Esophagus squamous epithelium (tissue), 5 donors: ENCODE data around the gene SLC24A3. TPM values are rescaled to one million over a fixed set of nuclear protein-coding genes. Genes with fewer than 3 reads are reported as not detected.

ENCODE experiments used
- DNase-seq: peaks from one replicate; lab custom pipeline; 2025; lab: John Stamatoyannopoulos, UW
- H3K27ac ChIP-seq, 4 donors: fragments of 200-600 bp; sonication (generic); one replicate each; pipeline ENCODE4 v1.5.1; 2016 to 2019; ENCODE audit warnings: mild to moderate bottlenecking in 1 of 4
- H3K27me3 ChIP-seq, 4 donors: fragments of 200-600 bp; sonication (generic); 1 replicate in 3 of 4; 2 replicates in 1 of 4; pipeline versions ENCODE4 v1.5.1 to v1.6.0; 2017 to 2021; ENCODE audit warnings: antibody characterized with exemption in 1 of 4
- H3K36me3 ChIP-seq, 3 donors: fragments of 200-600 bp; sonication (generic); one replicate each; pipeline ENCODE4 v1.5.1; 2016 to 2019
- H3K4me1 ChIP-seq, 3 donors: fragments of 200-600 bp; sonication (generic); one replicate each; pipeline ENCODE4 v1.5.1; 2017 to 2019
- H3K4me3 ChIP-seq, 4 donors: fragments of 200-600 bp; sonication (generic); 1 replicate in 3 of 4; 2 replicates in 1 of 4; pipeline ENCODE4 v1.5.1; 2016 to 2019; ENCODE audit warnings: mild to moderate bottlenecking in 2 of 4, moderate library complexity in 1 of 4
- H3K9me3 ChIP-seq, 3 donors: fragments of 200-600 bp; sonication (generic); one replicate each; pipeline ENCODE4 v1.5.1; 2016 to 2019
- POLR2A ChIP-seq, 4 donors: fragments of 450-650 bp; IDR thresholded peaks; one replicate each; pipeline ENCODE4 v1.6.1; 2017; ENCODE audit warnings: antibody characterized with exemption in 4 of 4, mild to moderate bottlenecking in 4 of 4, moderate library complexity in 3 of 4
- WGBS, 2 donors: methylation state at CpG; one replicate each; pipeline ENCODE4 v1.1.5; 2018; 5-methylcytosine and 5-hydroxymethylcytosine counted together
- intact Hi-C: fragments of 100-400 bp; cut with DNase I; formaldehyde crosslinking; loops from one replicate; pipeline ENCODE4 v1.15.0; 2022
- total RNA-seq, 4 donors: library from RNA; depleted of rRNA; stranded (reverse); fragments of >200 nt; gene quantifications; one replicate each; pipeline ENCODE4 v1.1.0, GENCODE V29; 2016
- TF ChIP-seq, protein P1 (sequence below), 6 experiments: fragments of 450-650 bp in 4 of 6; fragments of 200-600 bp in 2 of 6; sonication (generic) in 2 of 6; IDR thresholded peaks; one replicate each; pipeline ENCODE4 v1.5.1; 2016 to 2019; ENCODE audit warnings: antibody characterized with exemption in 6 of 6, mild to moderate bottlenecking in 4 of 6, moderate library complexity in 4 of 6
- donor health status: DM: yes; HTN: yes; CAD: no.

SLC24A3 gene
- total RNA-seq, 4 donors from 2014 or later: 3.0 to 8.2 (median 6.1) TPM

DNA sequence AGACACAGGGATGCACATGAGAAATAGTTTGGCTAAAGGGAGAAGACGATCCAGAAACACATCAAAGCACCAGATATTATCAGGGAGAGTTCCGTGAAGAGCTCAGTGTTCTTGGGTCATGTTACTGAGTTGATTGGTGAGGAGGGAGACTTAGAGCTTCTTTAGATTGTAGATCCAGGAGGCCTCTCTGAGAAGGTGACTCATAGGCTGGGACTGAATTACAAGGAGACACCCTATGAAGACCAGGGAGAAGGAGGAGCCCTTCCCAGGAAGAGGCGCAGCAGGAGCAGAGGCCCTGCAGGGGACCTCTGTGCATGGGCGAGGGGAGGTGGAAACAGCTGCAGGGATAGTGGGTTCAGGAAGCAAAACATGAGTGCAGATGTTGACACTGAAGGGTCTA lies 196.5 kb downstream of the SLC24A3 start:
- Histone ChIP-seq H3K9me3 (no peaks in the 10 kb centered on the region), H3K27me3 (no peaks in the 10 kb centered on the region), H3K4me1 (peaks cover 0 to 17% (median 0%) of the 10 kb centered on the region in 3 donors), H3K27ac (no peak overlapping the region), H3K36me3 (no peaks in the 10 kb centered on the region), H3K4me3 (no peak overlapping the region)
- 79 to 87% methylated on average over 4 of the region's 4 CpGs for WGBS, 2 donors
- intact Hi-C loops: no loop called here
- no peak for TF ChIP-seq POLR2A (IDR thresholded peaks at IDR 0.05)
- TF ChIP-seq, protein P1, sequence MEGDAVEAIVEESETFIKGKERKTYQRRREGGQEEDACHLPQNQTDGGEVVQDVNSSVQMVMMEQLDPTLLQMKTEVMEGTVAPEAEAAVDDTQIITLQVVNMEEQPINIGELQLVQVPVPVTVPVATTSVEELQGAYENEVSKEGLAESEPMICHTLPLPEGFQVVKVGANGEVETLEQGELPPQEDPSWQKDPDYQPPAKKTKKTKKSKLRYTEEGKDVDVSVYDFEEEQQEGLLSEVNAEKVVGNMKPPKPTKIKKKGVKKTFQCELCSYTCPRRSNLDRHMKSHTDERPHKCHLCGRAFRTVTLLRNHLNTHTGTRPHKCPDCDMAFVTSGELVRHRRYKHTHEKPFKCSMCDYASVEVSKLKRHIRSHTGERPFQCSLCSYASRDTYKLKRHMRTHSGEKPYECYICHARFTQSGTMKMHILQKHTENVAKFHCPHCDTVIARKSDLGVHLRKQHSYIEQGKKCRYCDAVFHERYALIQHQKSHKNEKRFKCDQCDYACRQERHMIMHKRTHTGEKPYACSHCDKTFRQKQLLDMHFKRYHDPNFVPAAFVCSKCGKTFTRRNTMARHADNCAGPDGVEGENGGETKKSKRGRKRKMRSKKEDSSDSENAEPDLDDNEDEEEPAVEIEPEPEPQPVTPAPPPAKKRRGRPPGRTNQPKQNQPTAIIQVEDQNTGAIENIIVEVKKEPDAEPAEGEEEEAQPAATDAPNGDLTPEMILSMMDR (IDR thresholded peaks at IDR 0.05): no peak
- DNase-seq: no peak

DNA sequence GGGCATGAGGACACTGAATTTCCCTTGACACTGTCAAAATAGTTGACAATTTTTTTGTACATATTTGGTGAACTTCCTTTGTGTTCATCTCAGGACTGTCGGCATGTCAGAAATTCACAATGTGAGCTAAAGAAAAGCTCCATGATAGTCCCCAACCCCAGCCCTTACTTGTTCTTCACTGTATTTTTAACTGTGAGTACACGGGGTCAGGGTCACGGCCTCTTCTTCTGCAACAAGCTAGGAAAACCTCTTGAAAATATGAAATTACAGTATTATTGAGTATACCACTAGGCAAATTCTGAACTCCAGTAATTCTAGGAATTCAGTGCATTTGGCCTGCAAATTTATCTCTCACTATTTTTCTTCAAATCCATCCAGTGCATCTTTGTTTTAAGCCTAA lies 199.4 kb downstream of the SLC24A3 start:
- Histone ChIP-seq H3K4me3 (no peak overlapping the region), H3K9me3 (no peaks in the 10 kb centered on the region), H3K4me1 (peaks cover 0 to 17% (median 0%) of the 10 kb centered on the region in 3 donors), H3K36me3 (no peaks in the 10 kb centered on the region), H3K27ac (no peak overlapping the region), H3K27me3 (no peaks in the 10 kb centered on the region)
- TF ChIP-seq, protein P1 (IDR thresholded peaks at IDR 0.05): no peak
- no peak for TF ChIP-seq POLR2A (IDR thresholded peaks at IDR 0.05)
- no peak for DNase-seq
- WGBS, 2 donors: 80% methylated on average over 3 of the region's 3 CpGs
- intact Hi-C loops: no loop called here

DNA sequence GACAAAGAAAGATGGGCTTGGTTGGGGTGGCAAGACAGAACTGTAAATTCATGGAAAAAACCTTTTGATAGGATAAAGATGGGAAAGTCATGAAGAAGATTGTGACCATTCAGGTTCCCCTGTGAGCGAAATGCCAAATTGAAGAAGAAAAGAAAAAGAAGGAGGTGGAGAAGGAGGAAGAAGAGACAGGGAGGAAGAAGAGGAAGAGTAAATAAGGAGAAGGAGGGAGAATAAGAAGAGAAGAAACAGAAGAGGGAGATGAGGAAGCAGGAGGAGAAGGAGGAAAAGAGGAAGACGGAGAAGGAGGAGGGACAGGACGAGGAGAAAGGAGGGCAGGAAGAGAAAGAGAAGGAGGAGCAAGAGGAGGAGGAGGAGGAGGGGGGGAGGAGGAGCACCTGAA lies 199.8 kb downstream of the SLC24A3 start:
- DNase-seq: no peak
- TF ChIP-seq, protein P1 (IDR thresholded peaks at IDR 0.05): no peak
- no peak for TF ChIP-seq POLR2A (IDR thresholded peaks at IDR 0.05)
- no peaks in the 10 kb centered on the region for H3K36me3 ChIP-seq
- no peak overlapping the region for H3K4me3 ChIP-seq
- H3K9me3 ChIP-seq: no peaks in the 10 kb centered on the region
- intact Hi-C loops: no loop called here
- WGBS, 2 donors: 68 to 78% methylated on average over 3 of the region's 3 CpGs
- no peaks in the 10 kb centered on the region for H3K27me3 ChIP-seq
- peaks cover 0 to 12% (median 0%) of the 10 kb centered on the region in 3 donors for H3K4me1 ChIP-seq
- H3K27ac ChIP-seq: no peak overlapping the region

DNA sequence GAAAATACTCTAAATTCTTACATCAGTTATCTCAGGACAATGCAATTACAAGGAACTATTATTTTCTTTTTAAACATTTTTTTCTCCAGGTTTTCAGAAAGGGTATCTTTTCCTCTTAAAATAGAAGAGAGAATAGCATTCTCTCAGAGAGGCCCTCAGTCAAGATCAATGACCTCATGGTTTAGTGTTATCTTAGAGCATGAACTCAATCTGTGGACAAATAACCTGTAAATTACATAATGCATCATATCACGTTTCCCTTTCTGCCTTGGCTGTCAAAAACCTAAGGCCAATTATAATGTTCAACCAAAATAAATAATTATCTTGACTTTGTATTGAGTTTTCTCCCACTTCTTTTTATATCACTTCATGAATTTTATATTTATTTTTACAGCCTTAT lies 202.2 kb downstream of the SLC24A3 start:
- WGBS, 2 donors: 42 to 44% methylated on average over 1 of the region's 1 CpG
- Histone ChIP-seq H3K36me3 (no peaks in the 10 kb centered on the region), H3K9me3 (no peaks in the 10 kb centered on the region), H3K27me3 (no peaks in the 10 kb centered on the region), H3K27ac (no peak overlapping the region), H3K4me1 (no peaks in the 10 kb centered on the region), H3K4me3 (no peak overlapping the region)
- TF ChIP-seq, protein P1 (IDR thresholded peaks at IDR 0.05): no peak
- TF ChIP-seq POLR2A (IDR thresholded peaks at IDR 0.05): no peak
- intact Hi-C loops: no loop called here
- DNase-seq: no peak

DNA sequence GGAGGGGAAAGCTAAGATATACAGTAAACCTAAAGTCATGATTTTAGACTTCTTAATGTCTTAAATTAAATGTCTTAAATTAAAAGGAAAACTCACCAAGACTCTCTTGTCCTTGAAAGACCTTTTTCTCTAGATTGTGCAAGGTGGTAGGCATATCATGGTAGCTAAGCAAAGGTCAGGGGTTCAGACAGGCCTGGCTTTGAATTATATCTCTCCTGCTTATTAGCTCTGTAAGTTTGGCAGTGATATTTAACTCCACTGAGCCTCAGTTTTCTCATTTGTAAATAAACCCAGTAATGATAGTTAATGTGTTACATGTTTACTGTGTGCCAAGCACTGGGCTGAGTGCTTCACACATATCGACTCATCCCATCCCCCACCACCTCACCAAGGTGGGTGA lies 203.3 kb downstream of the SLC24A3 start:
- intact Hi-C loops: no loop called here
- Histone ChIP-seq H3K4me3 (no peak overlapping the region), H3K9me3 (no peaks in the 10 kb centered on the region), H3K36me3 (no peaks in the 10 kb centered on the region), H3K4me1 (no peaks in the 10 kb centered on the region), H3K27ac (no peak overlapping the region), H3K27me3 (no peaks in the 10 kb centered on the region)
- no peak for DNase-seq
- WGBS, 2 donors: 71 to 83% methylated on average over 1 of the region's 1 CpG
- TF ChIP-seq, protein P1 (IDR thresholded peaks at IDR 0.05): no peak
